Caco-2 (cell line): ENCODE results near the gene SLFN11. TPM values are rescaled to one million over a fixed set of nuclear protein-coding genes. Genes with fewer than 3 reads are reported as not detected.
"Not testable (repeated sequence)": the region's sequence is repeated elsewhere in the genome, so short reads cannot be mapped to it uniquely, and the experiment has no call there.

Source experiments
- Bru-seq: library from RNA; stranded (reverse); fragments of 400-500 nt; gene quantifications from one replicate; lab custom pipeline; 2021; lab: Mats Ljungman, UMichigan
- BruChase-seq, 2 experiments: library from RNA; stranded (reverse); fragments of 400-500 nt; gene quantifications; one replicate each; lab custom pipeline; 2021; lab: Mats Ljungman, UMichigan
- BruUV-seq: library from RNA; stranded (reverse); fragments of 400-500 nt; replicated peaks from 2 replicates; lab custom pipeline; 2021; lab: Mats Ljungman, UMichigan
- CTCF ChIA-PET: fragments of 300-600 bp; sonication (Branson Sonifier 250); formaldehyde crosslinking; loops from one replicate; lab custom pipeline; 2022; ENCODE audit warnings: antibody characterized with exemption; lab: Charles Lee
- POLR2A ChIA-PET: fragments of 300-600 bp; sonication (Branson Sonifier 250); formaldehyde crosslinking; loops from one replicate; lab custom pipeline; 2022; ENCODE audit warnings: antibody characterized with exemption; lab: Charles Lee
- DNase-seq, 2 experiments: peaks; one replicate each; pipeline versions ENCODE4 v3.0.0 to v3.0.0-alpha.2; 2020 to 2022
- H3K27me3 ChIP-seq: replicated peaks from 2 replicates; pipeline ENCODE4 v1.6.0; 2011; ENCODE audit warnings: low read length; ENCODE audit not compliant: control insufficient read depth, insufficient read depth
- H3K36me3 ChIP-seq: 2 replicates; pipeline ENCODE4 v1.5.1; 2011; ENCODE audit warnings: low read length; ENCODE audit not compliant: control insufficient read depth, insufficient read depth
- H3K4me1 ChIP-seq: fragments of 250-450 bp; sonication (Bioruptor Pico); 2 replicates; pipeline ENCODE4 v1.5.1; 2020; ENCODE audit warnings: mild to moderate bottlenecking
- H3K4me3 ChIP-seq: 2 replicates; pipeline ENCODE4 v1.5.1; 2011; ENCODE audit warnings: low read depth, mild to moderate bottlenecking, control low read depth, low read length
- H3K9me3 ChIP-seq: fragments of 250-450 bp; sonication (Bioruptor Pico); 2 replicates; pipeline ENCODE4 v1.5.1; 2020; ENCODE audit warnings: mild to moderate bottlenecking, moderate library complexity
- H3K27ac Mint-ChIP-seq: one replicate; pipeline ENCODE4 v1.8.0; 2022; ENCODE audit warnings: mixed read lengths; ENCODE audit not compliant: unreplicated experiment
- H3K27me3 Mint-ChIP-seq: one replicate; pipeline ENCODE4 v1.8.0; 2022; ENCODE audit warnings: mixed read lengths; ENCODE audit not compliant: insufficient read depth, unreplicated experiment
- H3K36me3 Mint-ChIP-seq: one replicate; pipeline ENCODE4 v1.8.0; 2022; ENCODE audit warnings: mild to moderate bottlenecking, mixed read lengths; ENCODE audit not compliant: insufficient read depth, unreplicated experiment
- H3K4me1 Mint-ChIP-seq: one replicate; pipeline ENCODE4 v1.8.0; 2022; ENCODE audit warnings: low read depth, mixed read lengths; ENCODE audit not compliant: unreplicated experiment
- H3K4me3 Mint-ChIP-seq: one replicate; pipeline ENCODE4 v1.8.0; 2022; ENCODE audit warnings: mild to moderate bottlenecking, moderate library complexity, mixed read lengths; ENCODE audit not compliant: unreplicated experiment
- H3K9me3 Mint-ChIP-seq: one replicate; pipeline ENCODE4 v1.8.0; 2022; ENCODE audit warnings: mixed read lengths; ENCODE audit not compliant: unreplicated experiment
- intact Hi-C: fragments of 100-400 bp; cut with micrococcal nuclease; formaldehyde crosslinking; loops from one replicate; pipeline ENCODE4 v1.10.0; 2022; ENCODE audit not compliant: unreplicated experiment
- long read RNA-seq: library from polyadenylated mRNA; stranded (forward); transcript quantifications from one replicate; pipeline ENCODE4 v2.0.0, GENCODE V29; 2022
- total RNA-seq: library from RNA; stranded (reverse); gene quantifications from 2 replicates; pipeline ENCODE4 v1.2.3, GENCODE V29; 2022
- TF ChIP-seq, protein P1 (sequence below), 2 experiments: fragments of 200-600 bp in 1 of 2; IDR thresholded peaks; 1 replicate in 1 of 2; 2 replicates in 1 of 2; pipeline versions ENCODE4 v1.5.1 to v1.8.0; 2011 to 2022; ENCODE audit warnings: antibody characterized with exemption in 1 of 2, control low read depth in 1 of 2, inconsistent platforms in 1 of 2, low read depth in 1 of 2, low read length in 1 of 2, mild to moderate bottlenecking in 1 of 2, moderate library complexity in 1 of 2; ENCODE audit not compliant: insufficient read depth in 1 of 2, severe bottlenecking in 1 of 2, unreplicated experiment in 1 of 2

The SLFN11 gene, protein sequence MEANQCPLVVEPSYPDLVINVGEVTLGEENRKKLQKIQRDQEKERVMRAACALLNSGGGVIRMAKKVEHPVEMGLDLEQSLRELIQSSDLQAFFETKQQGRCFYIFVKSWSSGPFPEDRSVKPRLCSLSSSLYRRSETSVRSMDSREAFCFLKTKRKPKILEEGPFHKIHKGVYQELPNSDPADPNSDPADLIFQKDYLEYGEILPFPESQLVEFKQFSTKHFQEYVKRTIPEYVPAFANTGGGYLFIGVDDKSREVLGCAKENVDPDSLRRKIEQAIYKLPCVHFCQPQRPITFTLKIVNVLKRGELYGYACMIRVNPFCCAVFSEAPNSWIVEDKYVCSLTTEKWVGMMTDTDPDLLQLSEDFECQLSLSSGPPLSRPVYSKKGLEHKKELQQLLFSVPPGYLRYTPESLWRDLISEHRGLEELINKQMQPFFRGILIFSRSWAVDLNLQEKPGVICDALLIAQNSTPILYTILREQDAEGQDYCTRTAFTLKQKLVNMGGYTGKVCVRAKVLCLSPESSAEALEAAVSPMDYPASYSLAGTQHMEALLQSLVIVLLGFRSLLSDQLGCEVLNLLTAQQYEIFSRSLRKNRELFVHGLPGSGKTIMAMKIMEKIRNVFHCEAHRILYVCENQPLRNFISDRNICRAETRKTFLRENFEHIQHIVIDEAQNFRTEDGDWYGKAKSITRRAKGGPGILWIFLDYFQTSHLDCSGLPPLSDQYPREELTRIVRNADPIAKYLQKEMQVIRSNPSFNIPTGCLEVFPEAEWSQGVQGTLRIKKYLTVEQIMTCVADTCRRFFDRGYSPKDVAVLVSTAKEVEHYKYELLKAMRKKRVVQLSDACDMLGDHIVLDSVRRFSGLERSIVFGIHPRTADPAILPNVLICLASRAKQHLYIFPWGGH
- not detected in 2 replicates for total RNA-seq
- Bru-seq, nascent RNA, result percentile 13 among the genes with signal in this experiment
- percentile 12 among the genes with signal in this experiment for BruChase-seq, experiment 1, labeled RNA remaining after a 2-hour chase
- BruChase-seq, experiment 2, labeled RNA remaining after a 6-hour chase, result percentile 7 among the genes with signal in this experiment
- long read RNA-seq, result 0 reads

GRCh38 chr17:35373534-35373983, at the start of gene SLFN11:
Gene SLFN11 (minus strand): TSS chr17:35373621. CDS start chr17:35363807, 9,814 bp downstream.
- Mint-ChIP-seq H3K4me1 (peaks cover 14% of the 10 kb centered on the region), H3K27me3 (peaks cover 32% of the 10 kb centered on the region), H3K9me3 (peaks cover 10% of the 10 kb centered on the region), H3K36me3 (no peaks in the 10 kb centered on the region), H3K4me3 (peak within 1 kb of the TSS; percentile 64), H3K27ac (no peak within 1 kb of the TSS)
- Histone ChIP-seq H3K36me3 (no peaks in the 10 kb centered on the region), H3K4me3 (peak within 1 kb of the TSS; percentile 23), H3K9me3 (peaks cover 5% of the 10 kb centered on the region; the same call in 1 of the 2 replicates), H3K27me3 (peaks cover 3% of the 10 kb centered on the region; the same call in 1 of the 2 replicates), H3K4me1 (0 out of 2 replicates have a peak, but pooled peaks cover 8% of the 10 kb centered on the region)
- BruUV-seq, result no TSS peak
- CTCF ChIA-PET, result no interaction called here
- POLR2A ChIA-PET, result interaction anchor here (0.6 kb wide), 1 partner anchor 217 kb away, joined by 12 read pairs; no protein-coding TSS in a partner anchor
- TF ChIP-seq, protein P1, sequence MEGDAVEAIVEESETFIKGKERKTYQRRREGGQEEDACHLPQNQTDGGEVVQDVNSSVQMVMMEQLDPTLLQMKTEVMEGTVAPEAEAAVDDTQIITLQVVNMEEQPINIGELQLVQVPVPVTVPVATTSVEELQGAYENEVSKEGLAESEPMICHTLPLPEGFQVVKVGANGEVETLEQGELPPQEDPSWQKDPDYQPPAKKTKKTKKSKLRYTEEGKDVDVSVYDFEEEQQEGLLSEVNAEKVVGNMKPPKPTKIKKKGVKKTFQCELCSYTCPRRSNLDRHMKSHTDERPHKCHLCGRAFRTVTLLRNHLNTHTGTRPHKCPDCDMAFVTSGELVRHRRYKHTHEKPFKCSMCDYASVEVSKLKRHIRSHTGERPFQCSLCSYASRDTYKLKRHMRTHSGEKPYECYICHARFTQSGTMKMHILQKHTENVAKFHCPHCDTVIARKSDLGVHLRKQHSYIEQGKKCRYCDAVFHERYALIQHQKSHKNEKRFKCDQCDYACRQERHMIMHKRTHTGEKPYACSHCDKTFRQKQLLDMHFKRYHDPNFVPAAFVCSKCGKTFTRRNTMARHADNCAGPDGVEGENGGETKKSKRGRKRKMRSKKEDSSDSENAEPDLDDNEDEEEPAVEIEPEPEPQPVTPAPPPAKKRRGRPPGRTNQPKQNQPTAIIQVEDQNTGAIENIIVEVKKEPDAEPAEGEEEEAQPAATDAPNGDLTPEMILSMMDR (IDR thresholded peaks at IDR 0.05; ENCODE audit: insufficient read depth in 1 of 2, low read depth in 1 of 2, low read length in 1 of 2, severe bottlenecking in 1 of 2, unreplicated experiment in 1 of 2), result no peak
- intact Hi-C loops, result no loop called here
- DNase-seq, result no peak

DNA sequence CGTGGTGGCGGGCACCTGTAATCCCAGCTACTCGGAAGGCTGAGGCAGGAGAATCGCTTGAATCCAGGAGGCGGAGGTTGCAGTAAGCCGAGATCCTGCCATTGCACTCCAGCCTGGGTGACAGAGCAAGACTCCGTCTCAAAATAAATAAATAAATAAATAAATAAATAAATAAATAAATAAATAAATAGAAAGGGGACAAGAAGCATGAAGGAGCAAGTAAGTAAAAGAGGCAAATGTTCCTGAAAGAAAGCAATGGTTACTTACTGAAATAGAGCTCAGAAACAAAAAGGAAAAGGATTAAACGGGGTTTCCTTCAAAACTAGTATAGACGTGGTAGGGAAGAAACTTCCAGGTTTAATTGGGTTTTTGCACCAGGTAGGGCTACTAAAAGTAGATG, 47.6 kb upstream of the SLFN11 start:
- H3K4me3 ChIP-seq, intact Hi-C loops, H3K36me3 Mint-ChIP-seq, H3K9me3 ChIP-seq, DNase-seq, H3K36me3 ChIP-seq, H3K4me3 Mint-ChIP-seq, BruUV-seq, H3K4me1 Mint-ChIP-seq, H3K27ac Mint-ChIP-seq, H3K4me1 ChIP-seq, H3K27me3 ChIP-seq, POLR2A ChIA-PET, CTCF ChIA-PET, H3K9me3 Mint-ChIP-seq: not testable (repeated sequence)
- peaks cover 16% of the 10 kb centered on the region for H3K27me3 Mint-ChIP-seq

- no peaks in the 10 kb centered on the region for H3K4me1 ChIP-seq
- CTCF ChIA-PET, result no interaction called here
Observed at GRCh38 chr17:35416659-35417058, 43.2 kb upstream of the SLFN11 start.

DNA sequence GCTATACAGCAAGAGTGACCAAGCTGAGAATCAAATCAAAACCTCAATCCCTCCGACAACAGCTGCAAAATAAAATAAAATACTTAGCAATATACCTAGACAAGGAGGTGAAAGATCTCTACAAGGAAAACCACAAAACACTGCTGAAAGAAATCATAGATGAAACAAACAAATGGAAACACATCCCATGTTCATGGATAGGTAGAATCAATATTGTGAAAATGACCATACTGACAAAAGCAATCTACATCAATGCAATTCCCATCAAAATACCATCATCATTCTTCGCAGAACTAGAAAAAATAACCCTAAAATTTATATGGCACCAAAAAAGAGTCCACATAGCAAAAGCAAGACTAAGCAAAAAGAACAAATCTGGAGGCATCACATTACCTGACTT, 41.3 kb upstream of the SLFN11 start:
- H3K27ac Mint-ChIP-seq, H3K4me3 Mint-ChIP-seq, H3K4me1 ChIP-seq, H3K36me3 Mint-ChIP-seq, H3K36me3 ChIP-seq, H3K4me3 ChIP-seq, CTCF ChIA-PET, POLR2A ChIA-PET, H3K27me3 ChIP-seq, H3K4me1 Mint-ChIP-seq, intact Hi-C loops, DNase-seq, BruUV-seq, H3K9me3 ChIP-seq: not testable (repeated sequence)
- Mint-ChIP-seq H3K27me3 (peaks cover 12% of the 10 kb centered on the region), H3K9me3 (peaks cover 16% of the 10 kb centered on the region)

More at GRCh38 chr17:35416659-35417058, 43.2 kb upstream of the SLFN11 start:
- peaks cover 10% of the 10 kb centered on the region for H3K9me3 ChIP-seq
- intact Hi-C loops, result no loop called here
- H3K4me3 Mint-ChIP-seq, result no peak overlapping the region
- H3K4me1 Mint-ChIP-seq, result no peaks in the 10 kb centered on the region
- no peak for DNase-seq
- H3K9me3 Mint-ChIP-seq, result peaks cover 16% of the 10 kb centered on the region
- no peaks in the 10 kb centered on the region for H3K36me3 ChIP-seq
- H3K4me3 ChIP-seq, result no peak overlapping the region
- H3K36me3 Mint-ChIP-seq, result no peaks in the 10 kb centered on the region
- BruUV-seq, result no TSS peak
- H3K27ac Mint-ChIP-seq, result no peak overlapping the region
- TF ChIP-seq, protein P1 (IDR thresholded peaks at IDR 0.05; ENCODE audit: insufficient read depth in 1 of 2, low read depth in 1 of 2, low read length in 1 of 2, severe bottlenecking in 1 of 2, unreplicated experiment in 1 of 2), result no peak
- H3K27me3 ChIP-seq, result no peaks in the 10 kb centered on the region
- POLR2A ChIA-PET, result no interaction called here
- H3K27me3 Mint-ChIP-seq, result peaks cover 7% of the 10 kb centered on the region
